HG03139 (cell line): Measurements from ENCODE around the gene ADPRHL1.
"Not testable (repeated sequence)": the region's sequence is repeated elsewhere in the genome, so short reads cannot be mapped to it uniquely, and the experiment has no call there.

Experiments used
- ATAC-seq: cut with Tn5 transposase; IDR thresholded peaks from one replicate; pipeline ENCODE4 v1.9.1; 2021; ENCODE audit not compliant: unreplicated experiment

Gene ADPRHL1

DNA sequence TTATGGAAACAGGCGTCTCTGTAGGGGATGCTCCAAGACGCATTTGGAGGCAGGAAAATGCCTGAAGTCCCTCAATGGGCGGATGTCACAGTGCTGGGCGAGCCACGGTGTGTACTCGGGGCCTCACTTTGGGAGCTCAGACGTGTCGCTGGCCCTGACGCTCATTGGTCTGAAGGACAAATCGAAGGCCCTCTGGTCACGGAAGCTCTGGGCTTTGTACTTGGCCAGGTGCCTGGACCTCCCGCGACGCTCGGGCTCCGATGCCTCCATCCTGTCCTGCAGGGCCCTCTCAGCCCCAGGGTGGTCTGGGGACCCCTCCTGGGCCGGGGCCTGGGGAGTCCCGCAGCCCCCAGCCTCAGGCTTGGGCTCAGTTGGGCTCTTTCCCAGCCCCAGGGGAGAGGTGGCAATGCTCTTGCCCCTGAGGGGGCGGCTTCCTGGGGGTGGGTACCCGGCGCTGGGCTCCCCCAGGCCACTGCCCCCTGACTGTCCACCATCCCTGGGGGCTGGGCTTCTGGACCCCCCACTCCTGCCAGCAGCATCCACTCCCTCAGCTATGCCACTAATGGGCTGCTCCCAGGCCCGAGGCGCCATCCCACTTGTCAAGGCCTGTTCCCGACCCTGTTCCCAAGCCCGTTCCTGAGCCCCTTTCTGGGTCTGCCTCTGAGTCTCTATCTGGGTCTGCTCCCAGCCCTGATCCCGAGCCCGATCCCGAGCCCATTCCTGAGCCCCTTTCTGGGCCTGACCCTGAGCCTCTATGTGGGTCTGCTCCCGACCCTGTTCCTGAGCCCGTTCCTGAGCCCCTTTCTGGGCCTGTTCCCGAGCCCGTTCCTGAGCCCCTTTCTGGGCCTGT is 49.8 kb downstream of the ADPRHL1 start:
- ATAC-seq = no peak

GRCh38 chr13:113402471-113403254 is 50.6 kb downstream of the ADPRHL1 start:
- ATAC-seq = no peak

DNA sequence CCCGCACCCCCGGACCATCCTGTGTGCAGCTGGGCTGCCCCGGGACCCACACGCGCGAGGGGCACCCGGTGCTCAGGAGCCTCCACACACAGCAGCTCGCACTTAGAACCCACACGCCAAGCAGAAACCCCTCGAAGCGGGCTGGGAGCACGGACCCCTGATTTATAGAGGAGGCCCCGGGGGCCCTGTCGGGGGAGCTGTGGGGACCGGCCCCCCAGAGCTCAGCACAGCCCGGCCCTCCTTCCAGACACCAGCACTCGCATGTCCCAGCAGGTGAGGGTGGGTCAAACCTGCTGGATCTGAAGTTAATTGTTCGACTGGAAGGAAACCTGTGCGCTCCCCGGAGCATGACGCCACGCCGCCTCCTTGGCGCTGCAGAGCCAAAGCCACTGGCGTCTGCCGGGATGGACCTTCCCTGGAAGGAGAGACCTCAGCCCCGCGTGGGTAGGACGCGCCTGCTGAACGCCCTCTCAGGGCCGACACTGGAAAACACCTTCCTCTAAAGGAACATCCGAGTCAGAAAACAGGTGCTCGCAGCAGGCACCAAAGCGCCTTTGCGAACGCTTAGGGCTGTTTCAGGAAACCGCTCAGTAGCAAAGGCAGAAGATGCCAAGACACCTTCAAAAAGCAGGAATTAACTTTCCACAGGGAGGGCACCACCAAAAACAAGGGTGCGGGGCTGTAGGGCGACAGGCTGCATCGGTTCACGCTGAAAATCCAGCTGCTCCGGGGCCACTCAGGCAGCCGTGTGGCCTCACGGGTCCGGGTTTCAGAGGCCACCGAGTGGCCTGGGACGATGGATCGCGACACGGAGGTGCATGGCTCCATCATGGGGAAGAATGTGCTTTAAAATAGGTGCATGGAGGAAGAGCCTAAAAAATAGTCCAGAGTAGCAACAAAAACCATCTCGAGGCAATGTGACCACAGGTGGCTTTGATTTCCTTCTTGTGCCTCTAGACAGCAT is 51.6 kb downstream of the ADPRHL1 start:
- ATAC-seq = no peak

DNA sequence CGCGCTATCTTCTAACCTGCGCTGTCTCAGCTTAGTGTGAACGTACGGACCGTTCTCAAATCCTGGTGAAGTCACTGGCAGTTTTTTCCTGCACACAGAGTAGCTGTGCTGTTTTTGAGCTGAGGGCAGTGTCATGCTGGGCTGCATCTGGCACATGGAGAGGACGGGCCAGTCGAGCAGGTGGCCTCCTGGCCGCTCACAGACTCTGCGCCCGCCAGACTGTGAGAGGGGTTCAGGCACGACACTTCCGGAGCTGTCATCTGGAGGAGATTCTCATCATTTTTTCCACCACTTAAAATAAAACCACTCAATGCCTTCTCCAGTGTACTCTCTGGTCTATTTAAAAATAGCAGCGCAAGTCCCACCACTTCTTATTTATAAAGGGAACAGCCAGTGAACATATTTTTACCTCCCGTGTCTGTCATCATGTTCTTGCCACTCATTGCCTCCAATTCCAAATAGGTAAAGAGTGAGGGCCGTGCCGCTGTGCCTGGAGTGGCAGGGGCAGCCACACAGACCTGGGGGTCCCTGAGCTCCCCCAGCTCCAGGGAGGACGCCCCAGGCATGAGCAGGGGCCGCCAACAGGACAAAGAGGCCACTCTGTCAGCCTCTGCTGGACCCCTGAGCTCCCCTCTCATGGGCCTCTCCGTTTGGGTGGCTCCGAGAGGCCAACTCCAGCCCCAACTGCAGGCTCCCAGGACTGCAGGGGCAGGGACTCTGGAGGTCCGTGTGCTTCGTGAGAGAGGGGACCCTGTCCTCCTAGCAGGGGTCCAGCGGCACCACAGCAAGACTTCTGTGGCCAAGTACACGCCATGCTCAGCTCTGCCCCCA is 52.5 kb downstream of the ADPRHL1 start:
- ATAC-seq = no peak

- ATAC-seq = no peak
Measured at GRCh38 chr13:113399755-113400149, 53.5 kb downstream of the ADPRHL1 start.

GRCh38 chr13:113398963-113399754 is 54.1 kb downstream of the ADPRHL1 start:
- ATAC-seq = no peak

GRCh38 chr13:113397608-113398425 is 55.5 kb downstream of the ADPRHL1 start:
- no peak for ATAC-seq

DNA sequence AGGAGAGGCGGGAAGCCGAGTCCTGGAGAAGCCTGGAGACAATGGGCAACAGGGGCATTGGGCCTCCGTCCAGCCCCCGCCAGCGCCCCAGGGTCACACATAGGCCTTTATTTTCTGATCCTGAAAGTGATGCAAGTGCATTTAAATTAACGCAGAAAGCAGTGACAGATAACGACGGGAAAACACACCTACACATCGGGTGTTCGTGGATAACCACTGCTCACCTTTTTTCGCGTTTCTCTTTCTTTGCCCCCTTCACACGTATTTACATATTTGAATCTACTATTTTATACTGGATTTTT is 59.0 kb downstream of the ADPRHL1 start:
- no peak for ATAC-seq

DNA sequence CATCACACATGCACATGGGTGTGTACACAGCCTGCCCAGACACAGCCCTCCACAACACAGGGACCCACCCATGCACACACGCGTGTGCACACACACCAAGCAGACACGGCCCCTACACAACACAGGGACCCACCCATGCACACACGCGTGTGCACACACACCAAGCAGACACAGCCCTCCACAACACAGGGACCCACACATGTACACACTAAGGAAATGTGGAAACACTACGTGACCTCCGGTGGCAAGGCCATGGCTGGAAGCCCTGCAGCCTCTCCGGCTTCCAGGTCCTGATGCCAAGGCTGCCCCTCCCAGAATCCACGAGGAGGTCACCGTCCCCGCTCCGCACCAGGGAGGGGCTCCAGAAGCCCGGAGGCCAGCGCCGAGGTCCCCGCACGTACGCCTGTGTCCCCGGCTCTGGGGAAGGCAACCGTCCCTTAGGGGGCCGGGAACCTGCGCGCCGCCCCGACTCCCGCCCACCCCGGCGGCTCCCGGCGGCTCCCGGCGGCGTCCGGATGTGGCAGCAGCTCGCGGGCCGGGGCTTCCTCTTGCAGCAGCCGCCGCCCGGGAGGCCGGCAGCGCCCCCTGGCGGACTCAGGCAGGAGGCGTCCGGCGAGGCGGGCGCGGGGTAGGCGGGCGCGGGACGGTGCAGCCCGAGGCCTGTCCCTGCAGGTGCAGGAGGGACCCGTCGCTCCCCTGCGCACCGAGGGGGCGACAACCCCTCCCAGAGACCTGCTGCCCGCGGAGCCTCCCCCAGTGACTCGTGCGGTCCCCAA is 59.5 kb downstream of the ADPRHL1 start:
- ATAC-seq = peak; percentile 84

GRCh38 chr13:113393226-113393562 is 60.1 kb downstream of the ADPRHL1 start:
- ATAC-seq = no peak

- no peak for ATAC-seq
Measured at GRCh38 chr13:113390874-113391497, 62.3 kb downstream of the ADPRHL1 start.

GRCh38 chr13:113389586-113389985 is 63.7 kb downstream of the ADPRHL1 start:
- ATAC-seq = not testable (repeated sequence)

- no peak for ATAC-seq
Measured at GRCh38 chr13:113387396-113387795, 65.9 kb downstream of the ADPRHL1 start.

DNA sequence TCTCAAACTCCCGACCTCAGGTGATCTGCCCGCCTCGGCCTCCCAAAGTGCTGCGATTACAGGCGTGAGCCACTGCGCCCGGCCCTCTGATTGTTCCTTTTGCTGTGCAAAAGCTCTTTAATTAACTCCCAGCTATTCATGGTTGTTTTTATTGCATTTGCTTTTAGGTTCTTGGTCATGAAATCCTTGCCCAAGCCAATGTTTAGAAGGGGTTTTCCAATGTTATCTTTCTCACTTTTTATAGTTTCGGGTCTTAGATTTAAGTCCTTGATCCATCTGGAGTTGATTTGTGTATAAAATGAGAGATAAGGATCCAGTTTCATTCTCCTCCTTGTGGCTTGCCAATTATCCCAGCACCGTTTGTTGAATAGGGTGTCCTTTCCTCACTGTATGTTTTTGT is 70.2 kb downstream of the ADPRHL1 start:
- no peak for ATAC-seq

GRCh38 chr13:113382542-113382941 is 70.7 kb downstream of the ADPRHL1 start:
- ATAC-seq = not testable (repeated sequence)

DNA sequence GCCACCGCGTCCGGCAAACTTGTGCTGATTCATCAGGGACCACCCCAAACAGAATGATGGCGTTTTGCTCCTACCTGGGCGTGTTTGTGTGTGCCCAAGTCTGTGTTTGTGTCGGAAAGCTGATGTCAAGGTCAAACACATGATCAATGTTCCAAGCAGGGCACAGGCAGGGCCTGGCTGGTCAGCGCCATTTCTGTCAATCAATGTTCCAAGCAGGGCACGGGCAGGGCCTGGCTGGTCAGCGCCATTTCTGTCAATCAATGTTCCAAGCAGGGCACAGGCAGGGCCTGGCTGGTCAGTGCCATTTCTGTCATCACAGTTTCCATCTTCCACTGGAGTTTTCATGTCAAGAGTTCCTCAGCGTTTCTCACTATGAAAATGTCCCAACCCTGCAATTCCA is 74.5 kb downstream of the ADPRHL1 start:
- no peak for ATAC-seq

- no peak for ATAC-seq
Measured at GRCh38 chr13:113374511-113375175, 78.6 kb downstream of the ADPRHL1 start.
